SK-N-MC (cell line): ENCODE data around the gene ATP6V1C2.

Source experiments
- EZH2 ChIP-seq: fragments of 200-600 bp; sonication (generic); IDR thresholded peaks from one replicate; pipeline ENCODE4 v1.6.1; 2017; ENCODE audit warnings: antibody characterized with exemption
- POLR2AphosphoS5 ChIP-seq: IDR thresholded peaks from 2 replicates; pipeline ENCODE4 v1.6.1; 2012; ENCODE audit warnings: mild to moderate bottlenecking, low read depth, low read length, borderline replicate concordance

DNA sequence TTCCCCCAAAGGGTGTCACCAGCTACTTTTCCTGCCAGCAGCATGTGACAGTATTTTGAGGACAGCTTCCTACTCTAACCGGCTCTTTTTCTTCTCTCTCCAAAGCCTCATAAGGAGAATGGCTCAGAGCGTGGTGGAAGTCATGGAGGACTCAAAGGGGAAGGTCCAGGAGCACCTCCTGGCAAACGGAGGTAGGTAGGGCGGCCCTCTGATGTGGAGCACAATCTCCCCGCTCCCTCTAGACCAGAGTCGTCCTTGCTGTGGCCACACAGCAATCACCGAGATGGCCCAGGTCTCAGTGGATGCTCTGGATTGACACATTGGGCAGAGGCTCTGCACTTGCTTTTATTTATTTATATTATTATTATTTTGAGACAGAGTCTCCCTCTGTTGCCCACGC lies 32.4 kb downstream of the ATP6V1C2 start:
- TF ChIP-seq POLR2AphosphoS5 (no peak), EZH2 (no peak)
